Fibroblast of skin of scalp (primary cell): ENCODE measurements around the gene TRAPPC4.
"Not testable (repeated sequence)": the region's sequence is repeated elsewhere in the genome, so short reads cannot be mapped to it uniquely, and the experiment has no call there.

Experiments used
- DNase-seq: peaks from one replicate; pipeline ENCODE4 v3.0.0-alpha.2; 2013

Gene TRAPPC4

DNA sequence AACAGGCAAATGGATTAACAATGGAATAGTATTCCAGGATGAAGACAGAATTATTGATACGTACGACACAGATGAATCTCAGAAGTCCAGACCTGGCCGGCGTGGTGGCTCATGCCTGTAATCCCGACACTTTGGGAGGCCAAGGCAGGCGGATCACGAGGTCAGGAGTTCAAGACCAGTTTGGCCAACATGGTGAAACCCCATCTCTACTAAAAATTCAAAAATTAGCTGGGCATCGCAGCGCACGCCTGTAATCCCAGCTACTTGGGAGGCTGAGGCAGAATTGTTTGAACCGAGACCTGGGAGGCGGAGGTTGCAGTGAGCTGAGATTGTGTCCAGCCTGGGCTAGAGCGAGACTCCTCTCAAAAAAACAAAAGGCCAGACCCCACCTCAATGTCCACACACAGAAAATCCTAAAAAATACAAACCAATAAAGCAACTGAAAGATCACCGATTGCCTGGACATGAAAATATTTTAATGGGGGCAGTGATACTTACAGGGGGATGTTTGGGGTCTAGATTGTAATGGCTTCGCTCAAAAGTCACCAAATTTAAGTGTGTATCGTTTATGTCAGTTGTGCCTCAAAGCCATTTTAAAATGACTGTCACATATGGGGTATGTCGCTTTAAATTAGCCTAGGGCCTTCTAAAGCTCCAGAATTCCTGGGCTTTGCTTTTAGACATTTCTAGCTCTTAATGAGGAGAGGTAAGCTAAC is 4.2 kb upstream of the TRAPPC4 start:
- DNase-seq, result no peak

DNA sequence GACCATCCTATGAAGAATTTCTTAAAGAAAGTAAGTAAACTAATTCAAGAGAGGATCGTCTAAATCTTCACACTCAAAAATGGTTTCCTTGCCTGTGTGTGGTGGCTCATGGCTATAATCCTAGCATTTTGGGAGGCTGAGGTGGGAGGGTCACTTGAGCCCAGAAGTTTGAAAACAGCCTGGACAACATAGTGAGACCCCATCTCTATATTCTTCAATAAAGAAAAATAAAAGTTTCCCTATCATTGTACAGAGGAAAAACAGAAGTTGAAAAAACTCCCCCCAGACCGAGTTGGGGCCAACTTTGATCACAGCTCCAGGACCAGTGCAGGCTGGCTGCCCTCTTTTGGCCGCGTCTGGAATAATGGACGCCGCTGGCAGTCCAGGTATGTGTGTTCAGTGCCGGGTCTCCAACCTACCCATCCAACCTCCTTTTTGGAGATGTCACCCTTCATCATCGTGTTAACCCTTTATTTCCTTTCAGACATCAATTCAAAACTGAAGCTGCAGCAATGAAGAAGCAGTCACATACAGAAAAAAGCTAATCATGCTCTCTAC is 3.4 kb upstream of the TRAPPC4 start:
- no peak for DNase-seq

DNA sequence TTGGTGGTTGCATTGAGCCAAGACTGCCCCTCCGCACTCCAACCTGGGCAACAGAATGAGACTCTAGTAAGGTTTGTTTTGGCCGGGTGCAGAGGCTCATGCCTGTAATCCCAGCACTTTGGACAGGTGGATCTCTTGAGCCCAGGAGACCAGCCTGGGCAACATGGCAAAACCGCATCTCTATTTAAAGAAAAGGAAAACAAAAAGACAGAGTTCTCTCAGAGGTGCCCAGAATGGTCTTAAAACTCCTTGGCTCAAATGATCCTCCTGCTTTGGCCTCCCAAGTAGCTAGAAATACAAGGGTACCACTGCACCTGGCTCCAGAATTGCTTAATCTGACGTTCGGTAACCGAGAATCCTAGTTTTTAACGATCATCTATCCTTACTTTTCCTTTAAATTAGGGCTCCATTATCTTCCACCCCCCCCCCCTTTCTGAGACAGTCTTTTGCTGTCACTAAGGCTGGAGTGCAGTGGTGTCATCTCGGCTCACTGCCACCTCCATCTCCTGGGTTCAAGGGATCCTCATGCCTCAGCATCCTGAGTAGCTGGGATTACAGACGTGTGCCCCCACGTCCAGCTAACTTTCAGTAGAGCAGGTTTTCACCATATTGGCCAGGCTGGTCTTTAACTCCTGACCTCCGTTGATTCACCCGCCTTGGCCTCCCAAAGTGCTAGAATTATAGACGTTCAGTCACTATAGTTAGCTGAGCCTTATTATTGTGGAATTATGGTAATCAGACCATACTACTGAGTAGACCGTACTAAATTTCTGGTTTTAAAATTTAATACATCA is 2.2 kb upstream of the TRAPPC4 start:
- DNase-seq, result no peak

DNA sequence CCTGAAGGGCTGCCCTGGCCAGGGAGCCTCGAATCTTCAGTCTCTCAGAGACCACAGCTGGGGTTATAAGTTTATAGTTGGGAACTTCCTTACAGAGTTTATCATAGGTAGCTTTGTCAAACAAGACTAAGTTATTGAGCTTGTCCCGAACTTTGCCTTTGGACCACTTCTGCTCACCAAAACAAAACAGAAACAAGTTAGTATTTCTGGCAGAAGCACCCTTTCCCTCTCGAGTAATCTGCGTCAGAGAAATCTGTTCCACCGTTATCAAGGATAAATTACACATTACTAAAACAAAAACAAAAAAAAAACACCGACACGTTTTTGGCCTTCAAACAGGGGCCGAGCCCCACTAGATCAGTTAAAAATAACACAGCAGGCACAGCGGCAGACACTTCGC is 1.2 kb upstream of the TRAPPC4 start:
- DNase-seq, result not testable (repeated sequence)

DNA sequence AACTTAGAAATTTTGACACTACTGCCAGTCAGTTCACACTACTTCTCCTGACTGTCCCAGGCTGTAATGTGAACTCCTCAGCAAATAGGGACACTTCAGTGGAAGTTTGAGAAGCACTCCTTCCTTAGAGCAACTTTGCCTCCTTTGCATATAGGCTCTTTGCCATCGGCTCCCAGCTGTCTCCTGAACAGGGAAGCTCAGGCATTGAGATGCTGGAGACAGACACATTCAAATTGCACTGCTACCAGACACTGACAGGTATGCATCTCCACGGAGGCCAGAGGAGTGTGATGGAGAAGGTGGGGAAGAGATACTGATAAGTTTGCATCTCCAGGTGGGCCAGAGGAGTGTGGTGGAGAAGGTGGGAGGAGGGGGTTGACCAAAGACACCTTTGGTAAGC is 1.4 kb downstream of the TRAPPC4 start:
- DNase-seq, result no peak

DNA sequence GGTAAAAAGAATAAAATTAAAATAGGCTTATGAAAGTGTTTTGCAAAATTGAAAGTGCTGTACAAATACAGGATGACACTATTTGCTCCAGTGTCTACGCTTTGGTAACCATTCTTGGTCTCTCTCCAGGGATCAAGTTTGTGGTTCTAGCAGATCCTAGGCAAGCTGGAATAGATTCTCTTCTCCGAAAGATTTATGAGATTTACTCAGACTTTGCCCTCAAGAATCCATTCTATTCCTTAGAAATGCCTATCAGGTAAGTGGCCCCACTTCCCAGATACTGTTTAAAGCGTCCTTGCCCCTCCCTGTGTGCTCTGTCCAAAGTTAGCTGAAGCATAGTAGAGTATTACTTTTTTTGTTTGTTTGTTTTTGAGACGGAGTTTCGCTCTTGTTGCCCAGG is 3.1 kb downstream of the TRAPPC4 start:
- no peak for DNase-seq

DNA sequence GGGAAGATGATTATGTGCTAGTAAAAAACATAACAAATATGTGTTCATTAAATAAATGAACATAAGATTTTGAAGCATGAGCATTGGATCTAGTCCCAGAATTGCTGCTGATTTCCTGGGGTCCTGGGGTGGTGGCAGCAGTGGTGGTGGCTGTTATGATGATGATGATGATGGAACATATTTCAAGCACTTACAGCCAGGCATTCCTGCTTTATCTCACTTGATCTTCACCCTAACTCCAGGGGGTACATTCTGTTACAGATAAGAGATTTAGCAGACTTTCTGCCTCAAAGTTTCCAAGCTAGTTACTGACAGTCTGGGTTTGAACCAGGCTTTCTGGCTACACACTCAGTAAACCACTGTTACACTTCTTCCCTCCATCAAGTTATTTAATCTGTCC is 5.2 kb downstream of the TRAPPC4 start:
- peak; percentile 17 for DNase-seq

DNA sequence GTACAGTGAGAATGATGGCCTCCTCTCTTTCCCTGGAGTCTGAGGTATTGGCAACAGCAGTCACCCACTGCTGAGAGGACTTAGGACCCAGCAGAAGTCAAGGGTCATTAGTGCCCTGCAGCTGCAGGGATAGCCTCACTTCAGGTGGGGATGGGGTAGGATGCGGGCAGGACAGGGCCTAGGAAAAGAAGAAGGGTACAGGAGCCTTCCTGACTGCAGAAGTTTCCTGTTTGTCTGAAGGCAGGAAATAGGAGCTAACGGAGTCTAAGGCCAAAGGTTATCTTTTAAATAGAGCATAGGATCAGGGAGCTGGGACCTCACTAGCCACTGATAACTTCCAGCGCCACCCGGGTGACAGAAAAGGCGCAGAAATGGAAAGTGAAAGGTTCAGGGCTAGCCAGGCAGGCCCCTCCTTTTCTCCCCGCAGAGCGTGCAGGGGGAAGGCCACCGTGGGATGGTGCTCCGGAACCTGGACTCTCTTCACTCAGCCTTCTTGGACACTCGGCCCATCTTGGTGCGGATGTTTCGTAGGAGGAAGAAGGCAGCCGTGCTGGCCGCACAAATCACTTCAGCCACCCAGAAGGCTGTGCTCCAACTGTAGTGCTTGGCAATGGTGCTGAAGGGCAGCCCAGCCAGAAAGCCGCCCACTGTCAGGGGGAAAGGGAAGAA is 6.0 kb downstream of the TRAPPC4 start:
- DNase-seq, result no peak

DNA sequence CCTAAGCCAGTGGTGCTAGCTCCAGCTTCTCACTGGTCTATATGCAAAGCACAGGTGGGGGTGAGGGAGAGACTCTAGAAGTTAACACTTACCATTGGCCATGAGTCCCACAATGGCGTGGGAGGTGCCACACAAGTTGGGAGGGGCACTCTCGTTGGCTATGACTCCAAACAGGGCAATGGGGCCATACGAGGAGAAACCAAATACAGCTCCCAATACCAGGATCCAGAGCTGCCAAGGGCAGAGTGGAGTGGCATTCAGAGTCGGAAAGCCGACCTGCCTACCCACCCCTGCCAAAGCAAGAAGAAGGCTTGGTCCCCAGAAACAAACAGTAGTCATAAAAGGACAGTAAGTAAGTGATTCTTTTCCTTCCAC is 6.5 kb downstream of the TRAPPC4 start:
- no peak for DNase-seq

DNA sequence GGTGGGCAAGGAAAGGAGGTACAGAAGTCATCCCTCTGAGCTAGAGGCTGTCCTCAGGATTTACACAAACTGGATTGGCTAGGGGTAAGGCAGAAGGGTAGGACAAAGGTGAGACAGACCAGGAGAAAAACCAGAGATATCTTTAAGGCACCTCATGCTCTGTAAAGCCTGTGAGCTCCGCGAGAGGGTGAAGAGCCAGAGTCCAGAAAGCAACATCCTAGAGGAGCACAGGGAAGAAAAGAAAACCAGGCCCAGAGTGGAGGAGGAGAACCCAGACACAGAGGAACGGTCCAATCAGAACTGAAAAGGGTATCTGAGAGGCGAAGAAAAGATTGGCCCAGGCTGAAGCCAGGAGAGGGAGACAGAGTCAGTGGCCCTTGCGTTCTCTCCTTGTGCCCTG is 7.0 kb downstream of the TRAPPC4 start:
- no peak for DNase-seq

DNA sequence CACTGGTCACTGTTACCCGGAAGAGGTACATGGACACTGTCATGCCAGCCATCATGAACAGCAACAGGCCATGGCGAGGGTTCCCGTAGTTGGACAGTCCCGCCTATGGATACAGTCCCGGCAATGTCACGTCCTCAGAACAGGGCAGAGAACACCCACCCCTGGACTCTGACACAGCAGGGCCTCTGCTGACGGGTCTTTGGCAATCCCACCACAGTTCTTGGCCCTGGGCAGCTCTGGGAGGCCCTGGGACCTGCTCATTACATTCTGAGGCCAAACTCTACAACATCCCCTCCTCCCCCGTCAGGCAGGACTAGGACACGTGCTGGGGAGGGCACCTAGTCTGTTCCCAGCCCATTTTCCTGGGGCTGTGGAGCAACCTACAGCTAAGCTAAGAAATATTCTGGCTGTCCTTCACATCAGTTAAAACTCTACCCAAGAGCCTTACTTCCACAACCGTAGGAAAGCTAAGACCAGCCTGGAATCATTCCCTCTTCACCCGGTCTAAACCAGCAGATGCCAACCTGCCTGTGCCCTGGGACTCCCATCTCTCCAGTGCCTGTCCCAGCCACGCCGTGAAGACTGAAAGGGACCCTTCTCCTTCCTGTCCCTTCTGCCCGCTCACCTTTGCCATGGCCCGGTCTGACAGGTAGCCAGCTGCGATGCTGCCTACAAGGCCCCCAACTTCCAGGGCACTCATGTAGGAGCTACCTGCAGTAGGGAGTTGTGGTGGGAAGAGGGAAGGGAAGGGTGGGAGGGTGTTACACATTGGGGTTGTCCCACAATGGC is 7.6 kb downstream of the TRAPPC4 start:
- no peak for DNase-seq

DNA sequence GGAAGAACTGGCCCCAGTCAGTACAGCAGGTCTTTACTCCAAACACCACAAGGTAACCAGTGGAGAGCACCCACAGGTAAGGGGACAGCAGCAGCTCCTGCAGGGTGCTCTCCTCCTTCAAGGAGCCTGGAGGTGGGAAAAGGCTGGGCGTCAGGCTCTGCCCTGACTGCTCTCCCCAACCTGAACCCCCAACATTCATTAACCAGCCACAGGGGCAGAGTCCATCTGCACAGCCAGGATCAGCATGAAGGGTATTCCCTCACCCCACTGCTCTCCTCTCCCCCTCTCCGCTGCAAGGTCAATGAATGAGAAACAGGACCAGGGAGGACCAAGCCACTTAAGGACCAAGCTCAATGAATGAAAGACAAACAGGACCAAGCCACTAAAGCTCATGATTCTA is 8.4 kb downstream of the TRAPPC4 start:
- no peak for DNase-seq

DNA sequence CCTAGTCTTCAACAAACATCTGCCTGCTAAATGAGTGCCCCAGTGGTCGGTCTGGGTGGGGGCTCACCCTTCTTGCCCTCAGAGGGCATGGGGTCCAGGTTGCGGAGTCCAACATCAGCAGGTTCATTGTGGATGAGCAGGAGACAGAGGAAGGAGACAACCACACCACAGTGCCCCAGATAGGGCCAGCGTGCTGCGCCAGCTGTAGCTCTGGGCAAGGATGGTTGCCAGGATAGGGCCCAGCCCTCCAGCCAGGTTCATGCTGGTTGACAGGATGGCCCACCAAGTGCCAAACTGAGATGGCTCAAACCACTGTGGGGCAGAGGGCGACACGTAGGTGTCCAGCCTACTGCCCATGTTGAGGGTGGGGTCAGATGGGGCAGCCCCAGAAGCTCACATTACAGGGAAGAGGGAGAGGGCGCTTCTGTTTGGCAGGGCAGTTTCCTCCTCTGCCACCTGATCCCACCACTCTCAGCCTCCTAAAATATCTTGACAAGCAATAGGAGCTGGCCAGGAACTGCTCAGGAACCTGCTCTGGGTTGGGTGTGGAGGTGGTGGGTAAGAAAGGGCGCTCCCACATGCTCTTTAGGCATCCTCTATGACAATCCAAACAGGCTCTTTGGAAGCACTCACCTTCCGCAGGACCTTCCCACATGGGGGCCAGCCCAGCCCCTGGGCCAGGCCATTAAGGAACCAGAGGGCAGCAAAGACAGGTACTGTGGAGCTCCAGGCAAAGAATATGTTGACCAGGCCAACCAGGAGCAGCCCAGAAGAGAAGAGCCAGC is 9.2 kb downstream of the TRAPPC4 start:
- no peak for DNase-seq

DNA sequence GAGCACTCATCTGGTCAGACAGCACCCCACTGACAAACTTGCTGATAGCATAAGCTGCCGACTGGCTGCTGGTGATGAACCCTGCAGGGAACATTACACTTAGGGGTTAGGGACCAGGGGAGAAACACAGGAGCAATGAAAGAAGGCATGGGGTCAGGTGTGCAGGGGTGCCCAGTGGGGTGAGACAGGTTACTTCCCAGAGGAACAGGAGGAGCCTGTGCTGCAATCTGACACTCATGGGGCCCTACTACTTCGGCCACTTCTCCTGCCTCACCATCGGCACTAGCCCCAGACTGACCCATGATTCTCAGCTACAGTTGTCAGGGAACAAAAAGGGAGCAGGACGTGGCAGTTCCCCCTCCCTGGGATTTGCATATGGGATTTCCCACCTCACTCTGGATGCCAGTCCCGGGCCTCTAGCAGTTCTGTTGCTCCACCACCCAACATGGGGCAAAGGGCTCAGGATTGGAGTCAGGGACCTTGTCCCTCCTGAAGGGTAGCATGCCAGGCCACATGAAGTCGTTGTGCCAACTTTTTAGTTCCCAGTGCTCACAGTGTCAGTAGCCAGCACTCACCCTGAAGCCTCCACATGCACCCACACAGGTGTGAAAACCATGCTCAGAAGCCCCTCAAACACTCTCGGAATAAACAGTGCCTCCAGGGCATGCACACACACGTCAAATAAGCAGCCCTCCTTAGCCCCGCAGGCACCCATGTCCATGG is 9.9 kb downstream of the TRAPPC4 start:
- DNase-seq, result no peak

DNA sequence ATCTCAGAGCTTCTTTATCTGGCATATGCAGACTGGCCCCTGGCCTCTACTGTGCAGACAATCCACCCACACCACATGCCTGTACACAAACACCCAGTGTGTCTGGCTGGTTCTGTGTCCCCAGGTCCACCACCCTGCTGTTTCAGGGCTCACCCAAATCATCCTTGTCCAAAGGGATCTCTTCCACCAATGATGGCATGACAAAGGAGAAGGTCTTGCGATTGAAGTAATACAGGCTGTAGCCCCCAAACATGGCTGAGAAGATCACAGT is 10.4 kb downstream of the TRAPPC4 start:
- no peak for DNase-seq

DNA sequence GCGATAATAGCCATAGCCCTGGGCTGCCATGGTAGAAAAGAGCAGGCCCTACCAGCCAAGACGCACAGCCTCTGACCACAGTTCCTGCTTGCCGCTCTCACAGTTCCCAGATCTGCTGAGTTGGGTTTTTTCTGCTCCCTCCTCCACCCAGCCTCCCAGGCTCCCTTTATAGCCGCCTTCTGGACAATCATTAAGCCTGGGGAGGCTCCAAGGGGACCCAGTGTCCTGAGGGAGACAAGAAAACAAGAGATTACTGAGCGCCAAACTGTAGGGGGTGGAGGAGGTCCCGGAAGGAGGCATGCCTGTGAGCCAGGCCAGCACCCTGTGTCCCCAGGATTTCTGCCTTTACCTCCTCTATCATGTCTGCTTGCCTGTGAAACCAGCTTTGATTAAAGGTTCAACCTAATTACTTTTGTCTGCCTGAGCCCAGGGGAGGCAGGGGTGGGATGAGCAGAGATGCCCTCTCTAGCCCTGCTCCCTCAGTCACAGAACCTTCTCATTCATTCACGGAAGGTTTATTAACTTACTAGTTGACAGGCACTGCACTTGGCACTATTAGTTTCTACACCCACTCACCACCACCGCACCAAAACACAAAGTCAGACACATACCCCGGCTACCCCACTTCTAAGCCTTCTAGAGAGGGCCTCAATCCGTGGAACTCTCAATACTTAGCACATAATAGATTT is 10.9 kb downstream of the TRAPPC4 start:
- DNase-seq, result no peak

DNA sequence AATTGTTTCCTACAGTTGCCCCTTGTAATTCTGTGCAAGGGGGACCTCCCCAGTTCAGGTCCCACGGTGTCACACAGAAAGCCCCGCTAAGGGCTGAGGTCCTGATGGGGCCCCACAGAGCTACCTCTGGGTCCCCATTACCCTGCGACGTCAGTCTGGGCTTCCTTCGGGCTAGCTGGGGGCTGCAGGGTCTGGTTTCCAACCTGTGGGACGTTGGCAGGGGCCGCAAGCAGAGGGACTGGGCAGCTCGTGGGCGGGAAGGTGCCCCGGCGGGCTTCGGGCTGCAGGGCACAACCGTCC is 11.4 kb downstream of the TRAPPC4 start:
- DNase-seq, result no peak

DNA sequence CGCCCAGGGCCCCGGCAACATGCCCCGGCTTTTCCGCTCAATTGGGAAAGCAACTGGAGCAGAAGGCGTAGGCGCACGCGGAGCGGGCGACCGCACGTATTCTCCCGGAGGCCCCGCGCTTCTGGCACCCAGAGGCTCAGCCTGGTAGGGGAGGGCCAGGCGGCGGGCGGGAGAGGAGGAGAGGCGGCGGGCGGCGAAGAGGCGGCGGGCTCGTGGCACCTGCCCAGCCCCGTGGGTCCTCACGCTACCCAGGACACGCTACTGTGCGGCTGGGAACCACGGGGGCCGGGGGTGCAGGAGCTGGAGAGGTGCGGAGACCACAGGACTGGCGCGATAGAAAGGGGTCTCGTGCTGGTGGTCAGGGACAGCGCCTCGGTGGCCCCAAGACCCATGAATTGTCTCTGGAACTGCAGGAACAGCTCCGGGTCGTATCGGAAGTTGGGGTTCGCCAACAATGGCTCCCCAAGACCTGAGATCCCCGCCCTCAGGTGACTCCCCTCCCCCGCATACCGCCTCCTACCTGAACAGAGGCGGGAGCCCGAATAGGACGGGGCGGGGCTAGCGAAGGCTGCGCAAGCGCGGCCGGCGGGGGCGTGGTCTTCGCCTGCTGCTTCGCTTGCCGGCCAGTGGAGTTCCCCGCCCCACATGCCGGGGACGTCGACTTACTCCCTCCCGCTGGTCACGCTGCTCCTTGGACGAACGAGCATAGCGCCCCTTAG is 11.9 kb downstream of the TRAPPC4 start, which contains the start of gene SLC37A4:
Gene SLC37A4 (minus strand): TSS at position 549 of the 719 bp plus-strand sequence.
- peak; percentile 97 for DNase-seq

DNA sequence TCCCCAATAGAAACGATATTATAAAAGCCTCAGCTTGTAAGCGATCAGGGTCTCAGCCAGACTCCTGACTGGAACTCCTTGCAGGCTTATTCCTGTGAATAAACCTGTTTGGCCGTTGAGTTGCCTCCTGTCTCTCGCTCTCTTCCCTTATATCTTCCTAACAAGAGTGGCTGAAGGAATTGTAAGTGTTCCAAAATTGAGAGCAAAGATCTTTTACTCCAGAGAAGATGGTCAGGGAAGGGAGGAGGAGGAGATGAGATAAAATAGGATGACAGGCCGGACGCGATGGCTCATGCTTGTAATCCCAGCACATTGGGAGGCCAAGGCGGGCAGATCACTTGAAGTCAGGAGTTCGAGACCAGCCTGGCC is 13.3 kb downstream of the TRAPPC4 start:
- DNase-seq, result no peak

DNA sequence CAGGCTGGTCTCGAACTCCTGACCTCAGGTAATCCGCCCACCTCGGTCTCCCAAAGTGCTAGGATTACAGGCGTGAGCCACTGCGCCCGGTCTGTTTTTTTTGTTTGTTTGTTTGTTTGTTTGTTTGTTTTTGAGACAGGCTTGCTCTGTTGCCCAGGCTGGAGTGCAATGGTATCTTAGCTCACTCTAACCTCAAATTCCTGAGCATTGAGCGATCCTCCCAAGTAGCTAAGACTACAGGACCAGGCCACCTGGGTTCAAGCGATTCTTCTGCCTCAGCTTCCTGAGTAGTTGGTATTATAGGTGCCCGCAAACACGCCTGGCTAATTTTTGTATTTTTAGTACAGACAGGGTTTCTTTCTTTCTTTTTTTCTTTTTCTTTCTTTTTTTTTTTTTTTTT is 14.9 kb downstream of the TRAPPC4 start:
- not testable (repeated sequence) for DNase-seq
